ENCODE measurements around the gene MAP1LC3B. TPM values are rescaled to one million over a fixed set of nuclear protein-coding genes. Genes with fewer than 3 reads are reported as not detected.
A peak's percentile ranks its signal among the peaks of the same experiment; 100 is the strongest.

Gene MAP1LC3B
- total RNA-seq, 1 donor from 2014 or later, result 46.2 TPM

- Mint-ChIP-seq H3K4me3 (ENCODE audit: low read depth) (no peak overlapping the region), H3K36me3 (ENCODE audit: insufficient read depth) (peaks cover 21% of the 10 kb centered on the region), H3K27me3 (no peaks in the 10 kb centered on the region), H3K27ac (no peak overlapping the region), H3K9me3 (ENCODE audit: low read depth) (no peaks in the 10 kb centered on the region), H3K4me1 (ENCODE audit: low read depth) (no peaks in the 10 kb centered on the region)
- TF ChIP-seq, protein P1, sequence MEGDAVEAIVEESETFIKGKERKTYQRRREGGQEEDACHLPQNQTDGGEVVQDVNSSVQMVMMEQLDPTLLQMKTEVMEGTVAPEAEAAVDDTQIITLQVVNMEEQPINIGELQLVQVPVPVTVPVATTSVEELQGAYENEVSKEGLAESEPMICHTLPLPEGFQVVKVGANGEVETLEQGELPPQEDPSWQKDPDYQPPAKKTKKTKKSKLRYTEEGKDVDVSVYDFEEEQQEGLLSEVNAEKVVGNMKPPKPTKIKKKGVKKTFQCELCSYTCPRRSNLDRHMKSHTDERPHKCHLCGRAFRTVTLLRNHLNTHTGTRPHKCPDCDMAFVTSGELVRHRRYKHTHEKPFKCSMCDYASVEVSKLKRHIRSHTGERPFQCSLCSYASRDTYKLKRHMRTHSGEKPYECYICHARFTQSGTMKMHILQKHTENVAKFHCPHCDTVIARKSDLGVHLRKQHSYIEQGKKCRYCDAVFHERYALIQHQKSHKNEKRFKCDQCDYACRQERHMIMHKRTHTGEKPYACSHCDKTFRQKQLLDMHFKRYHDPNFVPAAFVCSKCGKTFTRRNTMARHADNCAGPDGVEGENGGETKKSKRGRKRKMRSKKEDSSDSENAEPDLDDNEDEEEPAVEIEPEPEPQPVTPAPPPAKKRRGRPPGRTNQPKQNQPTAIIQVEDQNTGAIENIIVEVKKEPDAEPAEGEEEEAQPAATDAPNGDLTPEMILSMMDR (IDR thresholded peaks at IDR 0.05; ENCODE audit: unreplicated experiment), result no peak
- DNase-seq (ENCODE audit: low spot score, unreplicated experiment), result no peak
These were observed 26.5 kb downstream of the MAP1LC3B start for GRCh38 chr16:87418644-87419043.

- Mint-ChIP-seq H3K27me3 (no peaks in the 10 kb centered on the region), H3K4me3 (ENCODE audit: low read depth) (no peak overlapping the region), H3K36me3 (ENCODE audit: insufficient read depth) (peaks cover 19% of the 10 kb centered on the region), H3K9me3 (ENCODE audit: low read depth) (no peaks in the 10 kb centered on the region), H3K27ac (peak overlapping the region; percentile 76), H3K4me1 (ENCODE audit: low read depth) (no peaks in the 10 kb centered on the region)
- no peak for DNase-seq (ENCODE audit: low spot score, unreplicated experiment)
- TF ChIP-seq, protein P1 (IDR thresholded peaks at IDR 0.05; ENCODE audit: unreplicated experiment), result no peak
These were observed 28.2 kb downstream of the MAP1LC3B start for GRCh38 chr16:87420026-87421002.

- H3K4me1 Mint-ChIP-seq (ENCODE audit: low read depth), result no peaks in the 10 kb centered on the region
- H3K27ac Mint-ChIP-seq, result no peak overlapping the region
- no peaks in the 10 kb centered on the region for H3K9me3 Mint-ChIP-seq (ENCODE audit: low read depth)
- TF ChIP-seq, protein P1 (IDR thresholded peaks at IDR 0.05; ENCODE audit: unreplicated experiment), result no peak
- peaks cover 22% of the 10 kb centered on the region for H3K36me3 Mint-ChIP-seq (ENCODE audit: insufficient read depth)
- no peak for DNase-seq (ENCODE audit: low spot score, unreplicated experiment)
- no peaks in the 10 kb centered on the region for H3K27me3 Mint-ChIP-seq
- H3K4me3 Mint-ChIP-seq (ENCODE audit: low read depth), result no peak overlapping the region
These were observed 29.1 kb downstream of the MAP1LC3B start for GRCh38 chr16:87421003-87421912.

GRCh38 chr16:87422106-87422505 is 30.0 kb downstream of the MAP1LC3B start:
- no peak overlapping the region for H3K27ac Mint-ChIP-seq
- no peak for DNase-seq (ENCODE audit: low spot score, unreplicated experiment)
- TF ChIP-seq, protein P1 (IDR thresholded peaks at IDR 0.05; ENCODE audit: unreplicated experiment), result no peak
- H3K36me3 Mint-ChIP-seq (ENCODE audit: insufficient read depth), result peaks cover 20% of the 10 kb centered on the region
- no peaks in the 10 kb centered on the region for H3K4me1 Mint-ChIP-seq (ENCODE audit: low read depth)
- H3K9me3 Mint-ChIP-seq (ENCODE audit: low read depth), result no peaks in the 10 kb centered on the region
- no peaks in the 10 kb centered on the region for H3K27me3 Mint-ChIP-seq
- no peak overlapping the region for H3K4me3 Mint-ChIP-seq (ENCODE audit: low read depth)

GRCh38 chr16:87423429-87423828 is 31.3 kb downstream of the MAP1LC3B start:
- Mint-ChIP-seq H3K36me3 (ENCODE audit: insufficient read depth) (peaks cover 19% of the 10 kb centered on the region), H3K9me3 (ENCODE audit: low read depth) (no peaks in the 10 kb centered on the region)

More at GRCh38 chr16:87423429-87423828, 31.3 kb downstream of the MAP1LC3B start:
- Mint-ChIP-seq H3K4me3 (ENCODE audit: low read depth) (no peak overlapping the region), H3K27me3 (no peaks in the 10 kb centered on the region), H3K4me1 (ENCODE audit: low read depth) (no peaks in the 10 kb centered on the region), H3K27ac (no peak overlapping the region)
- TF ChIP-seq, protein P1 (IDR thresholded peaks at IDR 0.05; ENCODE audit: unreplicated experiment), result no peak
- no peak for DNase-seq (ENCODE audit: low spot score, unreplicated experiment)
